ENCODE measurements around the gene CDC45.

DNA sequence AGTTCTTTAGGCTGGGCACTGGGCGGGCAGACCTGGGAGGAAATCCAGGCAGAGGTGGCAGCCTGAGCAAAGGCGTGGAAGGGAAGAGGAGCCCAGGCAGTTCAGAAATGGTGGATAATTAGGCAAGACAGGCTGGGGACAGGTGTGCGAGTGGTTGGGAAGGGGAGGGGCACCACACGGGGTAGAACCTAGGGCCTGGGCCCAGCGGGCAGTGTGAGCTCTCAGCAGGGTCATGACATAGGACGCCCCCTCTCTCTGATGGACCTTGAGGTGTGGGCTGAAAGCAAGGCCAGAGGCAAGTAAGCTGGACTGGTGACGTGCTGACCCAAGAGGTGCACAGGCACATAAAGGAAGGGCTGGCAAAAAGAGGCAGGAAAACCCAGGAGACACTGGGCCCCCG lies 7.5 kb upstream of the CDC45 start:
- TF ChIP-seq, protein P1, sequence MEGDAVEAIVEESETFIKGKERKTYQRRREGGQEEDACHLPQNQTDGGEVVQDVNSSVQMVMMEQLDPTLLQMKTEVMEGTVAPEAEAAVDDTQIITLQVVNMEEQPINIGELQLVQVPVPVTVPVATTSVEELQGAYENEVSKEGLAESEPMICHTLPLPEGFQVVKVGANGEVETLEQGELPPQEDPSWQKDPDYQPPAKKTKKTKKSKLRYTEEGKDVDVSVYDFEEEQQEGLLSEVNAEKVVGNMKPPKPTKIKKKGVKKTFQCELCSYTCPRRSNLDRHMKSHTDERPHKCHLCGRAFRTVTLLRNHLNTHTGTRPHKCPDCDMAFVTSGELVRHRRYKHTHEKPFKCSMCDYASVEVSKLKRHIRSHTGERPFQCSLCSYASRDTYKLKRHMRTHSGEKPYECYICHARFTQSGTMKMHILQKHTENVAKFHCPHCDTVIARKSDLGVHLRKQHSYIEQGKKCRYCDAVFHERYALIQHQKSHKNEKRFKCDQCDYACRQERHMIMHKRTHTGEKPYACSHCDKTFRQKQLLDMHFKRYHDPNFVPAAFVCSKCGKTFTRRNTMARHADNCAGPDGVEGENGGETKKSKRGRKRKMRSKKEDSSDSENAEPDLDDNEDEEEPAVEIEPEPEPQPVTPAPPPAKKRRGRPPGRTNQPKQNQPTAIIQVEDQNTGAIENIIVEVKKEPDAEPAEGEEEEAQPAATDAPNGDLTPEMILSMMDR (IDR thresholded peaks at IDR 0.05): no peak
- TF ChIP-seq EZH2 (IDR thresholded peaks at IDR 0.05) (no peak), EZH2phosphoT487 (IDR thresholded peaks at IDR 0.05) (no peak)

Measured in neural progenitor cell (in vitro differentiated cells).